ENCODE data around the gene ACSS1.

ACSS1 gene

DNA sequence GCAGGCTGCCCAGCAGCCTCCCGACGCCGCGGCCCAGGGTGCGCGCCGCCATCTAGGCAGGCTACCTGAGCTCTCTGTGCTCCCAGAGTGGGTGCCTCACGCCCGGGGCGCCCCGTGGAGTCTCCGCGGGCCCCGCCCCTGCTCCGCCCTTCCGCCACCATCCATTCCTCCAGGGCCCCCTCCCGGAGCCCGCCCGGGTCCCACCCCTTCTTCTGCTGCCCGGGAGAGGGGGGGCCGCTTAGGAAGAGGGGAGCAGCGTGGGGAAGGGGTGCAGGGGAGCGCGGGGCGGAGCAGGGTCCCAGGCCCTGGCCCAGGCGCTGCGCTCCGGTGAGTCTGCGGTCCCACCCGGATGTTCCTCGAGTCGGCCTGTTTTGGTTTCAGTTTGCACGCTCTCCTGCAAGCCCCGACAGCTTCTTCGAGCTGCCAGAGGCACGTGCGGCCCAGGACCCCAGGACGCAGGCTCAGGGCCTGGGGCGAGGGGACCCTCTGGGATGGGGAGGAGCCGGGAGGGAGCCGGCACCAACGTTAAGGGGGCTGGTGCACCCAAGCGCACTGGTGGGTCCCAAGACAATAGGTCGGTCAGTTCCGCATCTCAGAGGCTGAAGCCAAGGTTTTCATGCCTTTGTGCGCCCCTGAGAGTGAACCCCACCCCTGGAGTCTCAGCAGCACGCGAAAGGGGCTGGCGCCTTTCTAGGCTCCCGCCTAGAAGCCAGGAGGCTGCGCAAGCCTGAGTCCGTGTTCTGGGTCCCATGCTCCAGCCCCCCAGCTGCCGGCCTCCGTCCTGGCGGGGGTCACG lies at the start of gene ACSS1:
Gene ACSS1, minus strand, starts transcription at position 89 of the 796 bp plus-strand sequence. Its CDS starts 37 bp downstream, at position 52.
- no peak for DNase-seq

GRCh38 chr20:25103526-25103925 lies 45.6 kb upstream of the ACSS1 start:
- DNase-seq: no peak

DNA sequence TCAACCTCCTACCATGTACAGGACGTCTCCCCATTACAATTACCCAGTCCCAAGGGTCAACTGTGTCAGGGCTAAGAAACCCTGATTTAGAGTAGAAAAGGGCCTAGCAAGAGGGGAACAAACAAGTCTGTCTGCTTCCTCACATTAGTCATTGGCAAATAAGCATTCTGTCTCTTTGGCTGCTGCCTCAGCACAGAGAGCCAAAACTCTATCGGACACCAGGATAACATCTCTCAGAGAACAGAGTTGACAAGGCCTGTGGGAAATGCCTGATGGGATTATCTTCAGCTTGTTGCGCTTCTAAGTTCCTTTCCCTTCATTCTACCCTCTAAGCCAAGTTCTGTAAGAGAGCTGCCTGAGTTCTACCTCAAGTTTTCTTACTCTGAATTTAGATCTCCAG lies 43.0 kb upstream of the ACSS1 start:
- no peak for DNase-seq

- DNase-seq: no peak
Observed at GRCh38 chr20:25099601-25100140, 41.7 kb upstream of the ACSS1 start.

- DNase-seq: no peak
Observed at GRCh38 chr20:25097498-25097897, 39.6 kb upstream of the ACSS1 start.

DNA sequence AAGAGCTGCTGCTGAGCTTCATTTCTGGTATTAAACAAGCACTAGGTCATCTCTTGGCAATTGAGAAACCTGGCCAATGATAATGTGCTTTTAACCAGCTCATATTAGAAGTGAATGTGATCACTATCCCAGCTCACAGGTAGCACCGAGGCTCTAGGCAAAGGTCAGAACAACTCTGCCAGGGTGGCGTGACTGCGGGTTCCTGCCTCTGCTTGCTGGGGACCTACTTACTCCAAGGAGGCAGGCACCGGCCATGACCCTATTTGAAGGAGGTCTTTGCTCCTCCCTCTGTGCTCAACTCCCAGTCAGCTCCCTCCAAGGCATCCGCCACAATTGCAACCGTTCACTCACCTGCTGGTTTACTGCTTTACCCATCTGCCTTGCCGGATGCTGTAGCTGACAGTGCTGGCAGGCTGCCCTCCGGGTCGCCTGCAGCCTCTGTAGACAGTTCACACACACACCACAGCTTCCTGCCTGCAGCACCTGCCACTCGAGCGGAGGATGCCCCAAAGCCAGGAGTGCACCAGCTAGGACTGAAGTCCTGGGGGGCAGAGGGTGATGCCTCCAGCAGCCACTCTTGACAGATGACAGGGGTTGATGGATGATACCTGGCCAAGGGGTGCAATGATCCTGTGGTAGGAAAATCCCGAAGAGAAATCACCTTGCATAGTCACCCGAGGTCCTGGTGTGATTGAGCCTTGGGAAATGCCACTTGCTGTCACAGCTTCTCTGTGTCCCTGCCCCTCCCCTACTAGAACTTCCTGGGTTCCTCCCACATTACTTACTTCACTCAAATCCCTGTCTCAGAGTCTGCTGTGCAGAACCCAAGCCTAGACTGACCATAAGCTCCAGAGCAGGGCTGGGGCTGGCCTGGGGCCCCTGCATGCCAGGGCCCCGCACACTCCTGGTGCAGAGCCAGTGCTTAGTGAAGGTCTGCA lies 32.8 kb upstream of the ACSS1 start:
- no peak for DNase-seq

GRCh38 chr20:25089662-25090061 lies 31.7 kb upstream of the ACSS1 start:
- no peak for DNase-seq

DNA sequence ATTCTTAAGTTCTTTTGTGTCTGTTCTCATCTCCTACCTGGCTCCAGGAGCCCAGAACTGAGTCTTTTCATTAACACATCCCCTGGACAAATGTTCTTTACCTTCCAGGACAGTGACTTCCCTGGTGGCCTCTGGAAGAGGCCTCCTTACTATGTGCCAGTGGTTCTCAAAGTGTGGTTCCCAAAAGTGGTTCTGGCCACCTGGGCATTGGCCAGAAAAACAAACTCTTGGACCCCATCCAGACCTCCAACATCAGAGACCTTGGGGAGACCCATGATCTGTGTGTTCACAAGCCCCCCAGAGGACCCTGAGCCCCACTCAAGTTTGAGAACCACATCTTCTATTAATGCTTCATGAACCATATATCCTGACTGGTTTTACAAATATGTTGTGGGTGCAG lies 31.2 kb upstream of the ACSS1 start:
- no peak for DNase-seq

GRCh38 chr20:25088267-25088666 lies 30.3 kb upstream of the ACSS1 start:
- DNase-seq: no peak

- no peak for DNase-seq
Observed at GRCh38 chr20:25087186-25087929, 29.4 kb upstream of the ACSS1 start.

DNA sequence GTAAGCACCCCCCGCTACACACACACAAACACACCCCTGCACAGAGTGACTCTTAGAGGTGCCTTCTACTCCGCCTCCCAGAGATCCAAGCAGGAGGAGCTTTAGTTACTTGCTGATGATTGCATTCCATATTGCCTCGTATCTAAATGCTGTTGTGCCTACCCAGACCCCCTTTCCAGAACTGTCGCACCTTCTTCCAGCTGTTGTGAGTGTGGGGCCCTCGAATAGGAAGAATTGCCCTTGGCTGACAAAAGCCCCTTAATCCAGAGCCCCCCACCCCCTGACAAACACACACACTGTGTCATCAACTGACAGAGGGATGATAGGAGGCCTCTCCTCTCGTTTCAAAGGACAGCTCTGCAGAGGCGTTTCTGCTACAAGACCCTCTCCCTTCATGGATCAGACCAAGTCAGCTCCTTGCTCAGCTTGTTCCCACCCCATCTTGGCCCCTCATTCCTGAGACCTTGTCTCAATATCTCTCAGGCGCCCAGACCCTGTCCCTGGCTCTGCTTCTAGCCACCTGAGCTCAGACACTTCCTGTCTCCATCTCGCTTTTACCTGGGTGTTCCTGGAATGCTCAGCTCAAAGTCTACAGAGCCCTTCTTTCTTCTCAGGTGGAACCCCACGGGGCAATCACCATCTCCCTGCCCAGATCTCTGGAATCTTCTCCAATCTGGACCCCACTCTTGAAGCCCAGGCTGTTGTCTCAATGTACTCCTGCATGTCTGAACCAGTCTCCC lies 28.0 kb upstream of the ACSS1 start:
- no peak for DNase-seq

- no peak for DNase-seq
Observed at GRCh38 chr20:25084626-25085187, 26.8 kb upstream of the ACSS1 start.

- DNase-seq: no peak
Observed at GRCh38 chr20:25083773-25084625, 26.1 kb upstream of the ACSS1 start.

- DNase-seq: no peak
Observed at GRCh38 chr20:25083141-25083772, 25.3 kb upstream of the ACSS1 start.

DNA sequence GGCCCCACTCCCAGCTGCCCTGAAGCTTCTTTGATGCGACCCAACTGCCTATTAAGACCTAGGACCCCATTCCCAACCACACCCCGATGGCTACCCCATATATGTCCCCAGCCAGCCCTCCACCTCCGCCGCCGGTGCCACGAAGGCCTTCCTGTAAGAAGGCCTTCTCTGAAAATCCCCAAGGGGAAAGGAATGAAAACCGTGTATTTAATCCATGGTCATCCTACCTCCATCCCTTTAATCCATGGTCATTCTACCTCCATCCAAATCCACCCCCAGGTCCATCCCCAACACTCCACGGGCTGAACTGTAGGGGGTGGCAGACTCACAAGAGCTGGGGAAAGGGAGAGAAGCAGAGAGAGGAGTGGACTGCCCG lies 24.5 kb upstream of the ACSS1 start:
- no peak for DNase-seq

DNA sequence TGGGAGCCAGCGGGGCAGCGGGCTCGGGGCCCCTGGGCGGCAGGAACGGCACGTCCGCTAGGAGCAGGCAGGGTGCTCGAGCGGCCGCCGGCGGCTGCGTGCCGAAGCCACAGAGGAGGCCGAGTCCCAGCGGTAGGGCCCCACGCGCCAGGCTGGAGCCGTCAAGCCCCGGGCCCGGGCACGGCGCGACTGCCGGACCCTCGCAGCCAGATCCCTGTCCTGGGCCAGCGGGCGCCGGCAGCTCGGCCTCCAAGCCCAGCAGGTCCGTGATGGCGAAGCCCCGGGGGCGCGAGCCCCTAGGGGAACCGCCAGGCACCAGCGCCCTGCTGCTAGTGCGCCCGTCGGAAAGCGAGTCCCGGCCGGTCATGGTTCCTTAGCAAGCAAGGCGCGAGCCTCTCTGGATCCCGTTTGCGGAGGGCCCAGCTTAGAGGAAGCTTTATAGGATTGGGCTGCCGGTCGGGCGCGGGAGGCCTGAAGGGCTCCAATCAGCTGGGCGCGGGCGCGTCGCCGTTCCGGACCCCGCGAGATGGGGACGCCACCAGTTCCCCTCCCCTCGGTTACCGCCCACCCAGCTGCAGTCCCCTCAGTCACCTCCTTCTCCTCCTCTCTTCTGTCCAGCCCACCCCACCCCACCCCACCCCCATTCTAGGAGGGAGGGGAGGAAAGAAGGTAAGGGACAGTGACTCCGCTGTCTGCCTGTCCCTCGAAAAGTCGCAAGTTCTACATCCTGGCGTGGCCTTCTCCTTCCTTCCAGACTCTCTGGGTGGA lies 24.0 kb upstream of the ACSS1 start, which contains the start of gene VSX1:
Gene VSX1, minus strand, starts transcription at position 412 of the 768 bp plus-strand sequence. Its CDS starts 45 bp downstream, at position 367.
- DNase-seq: no peak

GRCh38 chr20:25081065-25081729 lies 23.3 kb upstream of the ACSS1 start:
- no peak for DNase-seq

DNA sequence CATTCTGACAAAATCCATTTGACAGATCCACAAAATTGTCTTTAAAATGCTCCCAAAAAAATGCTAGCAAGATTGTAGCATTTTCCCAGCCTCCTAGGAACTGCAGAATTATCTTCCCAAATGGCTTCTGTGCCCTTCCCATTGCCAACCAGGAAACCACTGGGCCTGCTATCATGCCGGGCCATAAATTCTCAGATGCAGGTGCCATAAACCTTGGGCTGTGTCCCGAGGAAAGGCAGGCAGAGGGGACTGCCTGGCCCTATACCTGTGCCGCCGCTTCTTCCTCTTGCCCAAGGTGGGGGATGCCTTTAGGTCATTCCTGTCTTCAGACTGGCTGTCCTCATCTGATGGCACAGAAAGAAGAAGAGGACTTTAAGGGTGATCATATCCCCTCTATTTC lies 21.2 kb upstream of the ACSS1 start:
- no peak for DNase-seq

GRCh38 chr20:25078662-25079061 lies 20.7 kb upstream of the ACSS1 start:
- DNase-seq: no peak
